Activated naive CD8-positive, alpha-beta T cell (primary cell): Measurements from ENCODE around the gene ELF2.
"Not testable (repeated sequence)": the region's sequence is repeated elsewhere in the genome, so short reads cannot be mapped to it uniquely, and the experiment has no call there.

Source experiments
- H3K27ac Mint-ChIP-seq: one replicate; pipeline ENCODE4 v1.8.0; 2021; ENCODE audit warnings: mixed read lengths
- H3K27me3 Mint-ChIP-seq: one replicate; pipeline ENCODE4 v1.8.0; 2021; ENCODE audit warnings: mixed read lengths
- H3K36me3 Mint-ChIP-seq: one replicate; pipeline ENCODE4 v1.8.0; 2021; ENCODE audit warnings: mixed read lengths
- H3K4me1 Mint-ChIP-seq: one replicate; pipeline ENCODE4 v1.8.0; 2021; ENCODE audit warnings: low read depth, mixed read lengths
- H3K4me3 Mint-ChIP-seq: one replicate; pipeline ENCODE4 v1.8.0; 2021; ENCODE audit warnings: mild to moderate bottlenecking, mixed read lengths
- H3K9me3 Mint-ChIP-seq: one replicate; pipeline ENCODE4 v1.8.0; 2021; ENCODE audit warnings: low read depth, mixed read lengths

The ELF2 gene

GRCh38 chr4:139015269-139015947, 161.6 kb downstream of the ELF2 start, which contains the start of gene NOCT:
Gene NOCT, plus strand, starts transcription at chr4:139015781. Its CDS starts 201 bp downstream, at chr4:139015982.
- Mint-ChIP-seq H3K27ac (peak within 1 kb of the TSS; percentile 99), H3K4me3 (peak within 1 kb of the TSS; percentile 94), H3K36me3 (peaks cover 4% of the 10 kb centered on the region), H3K9me3 (no peaks in the 10 kb centered on the region), H3K27me3 (no peaks in the 10 kb centered on the region), H3K4me1 (peaks cover 45% of the 10 kb centered on the region)

GRCh38 chr4:139014371-139015268, 162.4 kb downstream of the ELF2 start:
- Mint-ChIP-seq H3K36me3 (peaks cover 4% of the 10 kb centered on the region), H3K4me1 (peaks cover 37% of the 10 kb centered on the region), H3K27me3 (no peaks in the 10 kb centered on the region), H3K27ac (peak overlapping the region; percentile 99), H3K9me3 (no peaks in the 10 kb centered on the region), H3K4me3 (peak overlapping the region; percentile 78)

- H3K27ac Mint-ChIP-seq, result no peak overlapping the region
- no peaks in the 10 kb centered on the region for H3K36me3 Mint-ChIP-seq
- no peak overlapping the region for H3K4me3 Mint-ChIP-seq
- H3K4me1 Mint-ChIP-seq, result peaks cover 20% of the 10 kb centered on the region
- H3K9me3 Mint-ChIP-seq, result no peaks in the 10 kb centered on the region
- H3K27me3 Mint-ChIP-seq, result no peaks in the 10 kb centered on the region
These were observed 165.6 kb downstream of the ELF2 start for GRCh38 chr4:139011225-139011950.

- H3K36me3 Mint-ChIP-seq, result no peaks in the 10 kb centered on the region
- no peaks in the 10 kb centered on the region for H3K27me3 Mint-ChIP-seq
- no peak overlapping the region for H3K27ac Mint-ChIP-seq
- H3K4me1 Mint-ChIP-seq, result peaks cover 12% of the 10 kb centered on the region
- H3K4me3 Mint-ChIP-seq, result no peak overlapping the region
- H3K9me3 Mint-ChIP-seq, result no peaks in the 10 kb centered on the region
These were observed 167.3 kb downstream of the ELF2 start for GRCh38 chr4:139009702-139010101.

- H3K4me3 Mint-ChIP-seq, H3K27me3 Mint-ChIP-seq, H3K27ac Mint-ChIP-seq, H3K4me1 Mint-ChIP-seq, H3K9me3 Mint-ChIP-seq, H3K36me3 Mint-ChIP-seq: not testable (repeated sequence)
These were observed 168.7 kb downstream of the ELF2 start for GRCh38 chr4:139008278-139008677.

- H3K4me3 Mint-ChIP-seq, result no peak overlapping the region
- no peaks in the 10 kb centered on the region for H3K4me1 Mint-ChIP-seq
- H3K36me3 Mint-ChIP-seq, result no peaks in the 10 kb centered on the region
- H3K9me3 Mint-ChIP-seq, result no peaks in the 10 kb centered on the region
- H3K27ac Mint-ChIP-seq, result no peak overlapping the region
- H3K27me3 Mint-ChIP-seq, result no peaks in the 10 kb centered on the region
These were observed 169.4 kb downstream of the ELF2 start for GRCh38 chr4:139007640-139008039.
